GM18873 (cell line): ENCODE measurements around the gene B2M.

Experiments used
- ATAC-seq: cut with Tn5 transposase; IDR thresholded peaks from one replicate; pipeline ENCODE4 v1.9.1; 2021; ENCODE audit warnings: mild to moderate bottlenecking, moderate library complexity, moderate number of reproducible peaks; ENCODE audit not compliant: unreplicated experiment, low FRiP score

The B2M gene

DNA sequence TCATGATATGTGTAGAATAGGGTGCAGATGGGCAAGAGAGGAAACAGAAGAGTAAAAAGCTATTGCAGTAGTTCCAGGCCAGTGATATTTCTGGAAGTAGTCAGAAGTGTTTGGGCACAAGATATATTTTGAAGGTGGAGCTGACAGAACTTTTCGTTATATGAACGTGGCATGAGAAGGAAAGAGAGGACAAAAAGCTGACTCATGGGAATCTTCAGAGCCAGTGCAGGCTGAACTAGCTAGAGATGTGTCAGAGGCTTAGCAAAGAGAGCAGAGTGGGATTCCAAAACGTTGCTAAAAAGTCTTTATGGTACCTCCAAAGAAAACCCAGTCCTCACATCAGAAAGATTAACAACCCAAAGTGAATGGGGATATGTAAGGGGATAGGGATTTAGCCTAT, 53.7 kb downstream of the B2M start:
- no peak for ATAC-seq
